GM18858 (cell line): Measurements from ENCODE around the gene METTL16.

Experiments
- ATAC-seq: cut with Tn5 transposase; IDR thresholded peaks from one replicate; pipeline ENCODE4 v1.9.1; 2021; ENCODE audit not compliant: unreplicated experiment

The METTL16 gene

DNA sequence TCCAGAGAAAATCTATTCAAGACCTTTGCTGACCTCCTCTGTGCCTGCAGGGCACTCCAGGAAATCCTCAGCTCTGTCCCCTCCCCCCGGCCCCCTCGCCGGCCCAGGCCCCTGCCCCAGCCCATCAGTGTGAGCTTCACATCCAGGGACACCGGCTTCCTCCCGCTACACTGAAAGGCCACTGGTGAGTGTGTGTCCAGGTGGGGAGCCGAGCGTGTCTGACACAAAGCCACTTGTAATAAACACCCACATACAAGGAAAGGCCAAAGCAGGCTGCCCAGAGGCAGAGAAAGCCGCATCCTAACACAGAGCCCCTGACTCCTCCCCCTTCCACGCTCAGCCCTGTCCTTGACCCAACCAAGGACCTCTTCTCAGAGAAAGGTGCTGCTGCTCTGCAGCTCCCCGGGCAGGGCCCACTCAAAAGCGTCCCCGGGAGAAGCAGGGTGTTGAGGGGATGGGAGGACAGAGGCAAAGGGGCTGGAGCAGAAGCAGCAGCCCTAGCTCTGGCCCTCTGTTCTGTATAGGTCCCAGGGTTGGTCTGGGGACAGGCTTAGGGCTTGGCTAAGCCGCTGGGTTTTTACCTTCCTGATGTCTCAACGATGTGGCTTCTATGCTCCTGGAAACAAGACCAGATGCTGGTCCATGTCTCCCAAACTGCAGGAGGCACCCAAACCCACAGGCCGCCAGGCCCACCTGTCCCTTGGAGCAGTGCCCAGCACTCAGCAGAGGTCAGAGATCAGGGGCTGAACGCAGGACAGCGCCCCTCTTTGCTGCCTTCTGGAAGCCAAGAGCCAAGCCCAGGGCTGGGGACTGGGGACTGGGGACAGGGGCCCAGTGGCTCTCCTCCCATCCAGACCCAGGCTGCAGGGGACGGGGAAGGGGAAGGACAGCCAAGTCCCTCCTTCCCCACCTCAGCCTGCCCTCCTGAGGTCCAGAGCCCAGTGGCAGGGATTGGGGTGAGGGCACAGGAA, 126.2 kb downstream of the METTL16 start:
- no peak for ATAC-seq

DNA sequence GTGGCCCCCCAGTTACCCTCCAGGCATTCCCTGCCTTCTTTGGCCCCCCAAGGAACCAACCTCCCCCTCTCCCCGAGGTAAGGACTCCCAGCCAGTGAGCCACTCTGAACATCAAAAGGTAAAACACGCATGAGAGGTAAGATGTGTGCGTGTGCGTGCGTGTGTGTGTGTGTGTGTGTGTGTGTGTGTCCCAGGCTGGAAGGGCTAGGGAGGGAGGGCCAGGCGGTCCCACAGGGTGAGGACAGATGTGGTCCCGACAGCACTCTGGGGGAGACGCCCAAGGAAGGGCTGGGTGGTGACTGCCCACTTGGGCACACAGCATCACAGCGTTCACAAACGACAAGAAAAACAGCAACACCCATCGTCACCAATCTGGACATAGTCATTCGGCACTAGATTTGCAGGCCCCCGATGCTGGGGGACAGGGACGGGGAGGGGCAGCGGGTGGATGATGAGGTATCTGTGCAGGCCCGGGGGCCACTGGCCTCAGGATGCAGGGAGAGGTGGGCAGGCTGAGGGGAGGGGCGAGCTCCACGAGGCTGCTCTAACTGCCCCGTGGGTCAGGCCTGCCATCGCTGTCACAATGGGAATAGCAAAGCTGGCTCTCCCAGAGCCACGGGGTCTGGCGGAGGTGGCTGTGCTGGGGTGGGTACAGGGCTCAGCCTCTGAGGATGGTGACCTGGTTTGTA, 127.1 kb downstream of the METTL16 start:
- no peak for ATAC-seq

DNA sequence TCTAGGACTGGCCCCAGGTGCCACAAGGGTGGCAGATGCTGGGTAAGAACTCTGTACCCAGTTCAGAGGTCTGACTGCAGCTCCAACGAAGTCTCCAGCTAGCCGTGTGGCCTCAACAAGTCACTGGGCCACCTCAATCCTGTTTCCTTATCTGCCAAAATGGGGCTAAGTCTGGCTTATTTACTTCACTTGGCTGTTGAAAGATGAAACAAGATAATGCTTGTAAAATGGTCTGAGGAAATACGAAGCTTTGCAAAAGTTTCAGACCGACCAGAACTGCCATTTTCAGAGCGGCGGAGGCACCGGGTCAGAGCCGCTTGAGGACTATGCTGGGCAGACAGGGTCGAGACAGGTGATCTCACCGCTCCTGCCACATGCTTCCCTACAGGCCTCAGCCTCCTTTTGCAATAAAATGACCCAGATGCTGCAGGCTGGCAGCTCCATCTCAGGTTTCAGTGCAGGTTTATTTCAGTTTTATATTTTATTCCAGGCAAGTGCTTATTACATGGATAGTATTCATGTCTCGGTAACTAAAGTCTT, 128.0 kb downstream of the METTL16 start:
- ATAC-seq, result no peak

DNA sequence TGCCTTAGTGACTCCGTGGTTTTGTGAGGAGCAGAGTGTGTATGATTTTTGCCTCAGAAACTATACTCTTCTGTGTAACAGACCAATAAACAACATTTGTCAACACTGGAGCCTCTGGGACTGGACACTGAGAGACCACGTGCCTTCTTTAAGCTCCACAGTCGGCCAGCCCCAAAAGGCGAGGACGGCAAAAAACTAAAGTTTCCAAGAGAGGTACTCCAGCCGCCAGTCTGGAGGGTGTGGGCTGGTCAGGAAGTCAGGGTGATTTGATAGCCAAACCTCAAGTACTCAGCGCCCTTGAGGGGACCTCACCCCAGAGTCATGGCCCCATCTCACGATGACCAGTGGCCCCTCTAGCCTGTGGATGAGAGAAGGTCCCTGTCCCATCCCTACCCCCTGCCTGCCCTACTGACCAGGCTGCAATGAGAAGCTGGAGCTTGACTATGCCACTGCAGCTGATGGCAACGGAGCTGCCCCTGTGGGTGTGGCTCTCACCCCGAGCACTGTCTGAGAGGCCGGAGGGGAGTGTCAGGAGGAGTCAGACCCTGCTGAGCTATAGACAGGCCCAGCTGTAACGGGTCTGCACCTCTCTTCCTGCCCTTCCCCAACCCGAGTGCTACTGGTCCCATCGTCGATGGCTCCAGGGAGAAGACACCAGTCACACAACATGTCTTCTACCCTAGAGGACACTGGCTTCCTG, 130.6 kb downstream of the METTL16 start:
- no peak for ATAC-seq

DNA sequence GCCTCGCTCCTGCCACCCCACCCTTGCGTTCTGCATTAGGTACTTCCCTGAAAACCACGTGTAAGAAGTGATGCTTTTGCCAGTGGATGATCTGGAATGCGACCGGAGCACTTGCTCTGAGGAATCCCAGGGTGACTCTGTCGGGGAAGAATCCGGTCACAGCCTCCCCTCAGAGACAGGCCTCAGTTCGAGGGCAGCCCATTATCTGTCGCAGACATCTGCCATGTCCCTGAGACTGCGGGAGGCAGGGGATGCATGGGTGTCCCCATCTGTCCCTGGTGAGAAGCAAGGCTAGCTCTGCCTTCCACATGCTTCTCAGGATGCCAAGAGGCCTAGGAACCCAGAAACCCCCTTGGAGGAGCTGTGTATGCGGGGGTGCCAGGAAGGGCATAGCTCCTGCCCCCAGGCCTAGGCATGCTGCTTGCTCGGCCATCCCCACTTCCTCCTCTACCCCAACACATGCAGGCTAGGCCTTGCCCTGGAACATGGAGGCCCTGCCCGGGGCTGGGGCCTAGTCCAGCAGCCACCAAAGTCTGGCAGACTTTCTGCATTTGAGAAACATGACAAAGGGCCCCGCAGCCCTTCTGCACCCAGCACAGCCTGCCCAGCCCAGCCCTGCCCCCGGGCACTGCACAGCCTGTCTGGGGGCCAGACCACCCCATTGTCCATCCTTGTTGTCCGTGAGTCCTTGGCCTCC, 131.3 kb downstream of the METTL16 start:
- ATAC-seq, result no peak

DNA sequence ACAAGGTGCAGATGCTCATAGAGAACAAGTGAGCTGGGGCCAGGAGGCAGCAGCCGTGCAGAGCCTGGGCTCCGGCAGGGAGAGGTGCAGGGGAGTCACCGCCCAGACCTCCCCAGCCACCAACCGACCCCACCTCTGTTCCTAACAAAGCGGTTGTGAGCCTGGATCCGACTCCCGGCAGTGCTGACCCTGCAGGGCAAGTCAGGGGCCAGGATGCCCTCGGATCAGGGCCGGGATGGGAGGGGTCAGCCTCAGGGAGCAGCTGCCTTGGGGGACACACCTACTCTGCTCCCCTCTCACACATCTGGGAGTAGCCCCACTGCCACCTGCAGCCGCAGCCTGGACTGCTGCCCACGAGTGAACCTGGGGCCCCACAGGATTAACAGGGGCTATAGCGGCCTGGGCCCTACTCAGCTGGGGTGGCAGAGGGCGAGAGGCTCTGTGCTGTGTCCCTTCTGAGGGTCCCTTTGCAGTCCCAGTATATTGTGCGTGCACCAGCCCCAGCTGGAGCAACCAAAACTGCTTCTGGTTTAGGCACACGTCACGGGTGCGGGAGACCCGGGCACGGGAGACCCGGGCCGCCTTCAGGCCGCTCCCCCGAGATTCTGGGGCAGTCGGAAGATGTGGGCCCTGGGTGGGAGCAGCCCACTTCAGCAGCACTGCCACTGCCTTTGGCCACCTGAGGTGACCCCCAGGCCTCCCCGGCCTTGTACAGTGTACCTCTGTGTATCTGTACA, 132.0 kb downstream of the METTL16 start:
- no peak for ATAC-seq

DNA sequence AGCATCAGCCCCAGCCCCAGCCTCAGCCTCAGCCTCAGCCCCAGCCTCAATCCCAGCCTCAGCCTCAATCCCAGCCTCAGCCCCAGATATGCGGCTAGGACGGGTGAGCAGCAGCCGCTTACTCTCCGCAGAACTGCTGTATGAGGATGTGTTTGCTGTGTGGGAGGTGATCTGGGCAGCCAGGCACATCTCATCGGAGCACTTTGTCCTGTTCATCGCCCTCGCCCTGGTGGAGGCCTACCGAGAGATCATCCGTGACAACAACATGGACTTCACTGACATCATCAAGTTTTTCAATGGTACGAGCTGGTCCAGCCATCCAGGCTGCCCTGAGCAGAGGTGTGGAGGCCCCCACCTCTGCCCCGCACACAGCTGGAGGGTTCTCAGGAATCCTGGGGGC, 132.8 kb downstream of the METTL16 start:
- no peak for ATAC-seq

DNA sequence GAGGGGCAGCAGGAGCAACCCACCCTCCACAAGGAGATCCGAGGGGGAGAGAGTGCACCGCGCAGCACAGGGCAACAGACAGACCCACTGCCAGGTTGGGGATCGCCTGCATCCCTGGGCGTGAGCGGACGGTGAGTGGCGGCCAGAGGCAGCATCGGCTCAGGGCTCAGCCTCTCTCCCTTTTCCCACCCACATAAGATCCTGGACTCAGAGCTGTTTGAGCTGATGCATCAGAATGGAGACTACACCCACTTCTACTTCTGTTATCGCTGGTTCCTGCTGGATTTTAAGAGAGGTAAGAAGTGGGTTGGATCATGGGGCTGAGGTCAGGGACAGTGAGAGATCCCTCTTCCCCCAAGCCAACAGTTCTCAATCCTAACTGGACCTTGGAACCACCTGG, 134.0 kb downstream of the METTL16 start:
- no peak for ATAC-seq

DNA sequence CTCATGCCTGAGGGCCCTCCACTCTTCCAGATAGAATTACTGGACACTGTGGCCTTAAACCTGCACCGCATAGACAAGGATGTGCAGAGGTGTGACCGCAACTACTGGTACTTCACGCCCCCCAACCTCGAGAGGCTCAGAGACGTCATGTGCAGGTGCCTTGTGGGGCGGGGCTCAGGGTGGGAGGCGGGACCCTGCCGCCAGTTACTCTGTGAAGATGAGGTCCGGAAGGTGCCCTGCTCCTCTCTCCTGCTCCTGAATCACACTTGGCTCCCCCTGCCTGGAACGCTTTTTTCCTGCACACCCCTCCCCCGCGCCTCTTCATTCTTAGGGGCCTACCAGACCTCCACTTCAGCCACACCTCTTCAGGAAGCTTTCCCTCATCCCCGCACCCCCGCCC, 135.6 kb downstream of the METTL16 start:
- no peak for ATAC-seq

DNA sequence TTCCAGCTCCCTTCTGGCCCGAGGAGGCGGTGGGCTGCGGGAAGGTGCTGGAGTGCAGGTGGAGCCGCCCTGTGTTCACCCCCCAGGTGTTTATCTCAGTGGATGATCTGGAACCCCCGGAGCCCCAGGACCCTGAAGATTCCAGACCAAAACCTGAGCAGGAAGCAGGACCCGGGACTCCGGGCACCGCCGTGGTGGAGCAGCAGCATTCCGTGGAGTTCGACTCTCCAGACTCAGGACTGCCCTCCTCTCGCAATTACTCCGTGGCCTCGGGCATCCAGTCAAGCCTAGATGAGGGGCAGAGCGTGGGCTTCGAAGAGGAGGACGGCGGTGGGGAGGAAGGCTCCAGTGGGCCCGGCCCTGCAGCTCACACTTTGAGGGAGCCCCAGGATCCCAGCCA, 136.3 kb downstream of the METTL16 start:
- ATAC-seq, result no peak

DNA sequence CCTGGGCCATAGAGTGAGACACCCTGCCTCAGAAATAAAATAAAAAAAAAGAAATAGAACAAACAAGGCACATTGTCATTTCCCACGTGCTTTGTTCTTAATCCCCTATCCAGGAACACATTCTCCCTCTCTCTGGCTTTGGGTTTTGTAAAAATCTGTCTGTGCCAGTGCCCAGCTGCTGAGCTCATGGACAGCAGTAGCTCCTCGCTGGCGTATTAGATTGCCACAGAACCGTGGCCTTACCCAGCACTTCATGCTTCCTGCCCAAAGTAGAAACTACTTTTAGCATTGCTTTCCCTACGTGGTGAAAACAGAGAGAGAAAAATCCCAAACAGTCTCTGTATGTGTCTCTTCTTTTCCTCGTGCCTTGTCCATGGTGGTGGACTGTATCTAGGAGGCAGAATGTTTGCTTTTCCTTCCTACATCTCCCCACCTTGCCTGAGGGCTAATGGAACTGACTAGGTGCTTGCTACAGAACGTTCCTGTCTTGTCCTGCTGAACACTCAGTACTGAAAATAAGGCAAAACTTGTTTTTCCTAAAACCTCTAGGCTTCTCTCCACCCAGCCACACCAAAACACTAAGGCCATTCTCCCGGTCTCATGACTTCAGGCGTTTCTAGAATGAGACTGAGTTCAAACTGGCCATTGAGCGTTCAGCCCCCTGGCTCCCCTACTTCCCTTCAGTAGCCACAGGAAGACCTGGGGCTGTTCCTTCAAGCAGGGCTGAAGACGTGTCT, 137.0 kb downstream of the METTL16 start:
- ATAC-seq, result no peak

DNA sequence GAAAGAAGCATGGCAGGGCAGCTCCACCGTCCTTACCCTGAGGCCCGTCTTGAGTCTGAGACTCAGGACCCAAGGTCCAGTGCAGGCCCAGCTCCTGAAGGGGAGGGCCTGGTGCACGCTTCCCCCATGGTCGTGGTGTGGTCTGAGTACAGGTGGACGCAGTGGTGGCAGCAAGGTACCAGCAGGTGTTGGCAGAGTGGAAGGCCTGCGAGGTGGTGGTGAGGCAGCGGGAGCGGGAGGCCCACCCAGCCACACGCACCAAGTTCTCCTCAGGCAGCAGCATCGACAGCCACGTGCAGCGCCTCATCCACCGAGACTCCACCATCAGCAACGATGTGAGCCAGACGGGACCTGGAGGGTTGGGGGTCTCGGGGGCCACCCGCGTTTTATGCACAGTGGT, 138.5 kb downstream of the METTL16 start:
- no peak for ATAC-seq

DNA sequence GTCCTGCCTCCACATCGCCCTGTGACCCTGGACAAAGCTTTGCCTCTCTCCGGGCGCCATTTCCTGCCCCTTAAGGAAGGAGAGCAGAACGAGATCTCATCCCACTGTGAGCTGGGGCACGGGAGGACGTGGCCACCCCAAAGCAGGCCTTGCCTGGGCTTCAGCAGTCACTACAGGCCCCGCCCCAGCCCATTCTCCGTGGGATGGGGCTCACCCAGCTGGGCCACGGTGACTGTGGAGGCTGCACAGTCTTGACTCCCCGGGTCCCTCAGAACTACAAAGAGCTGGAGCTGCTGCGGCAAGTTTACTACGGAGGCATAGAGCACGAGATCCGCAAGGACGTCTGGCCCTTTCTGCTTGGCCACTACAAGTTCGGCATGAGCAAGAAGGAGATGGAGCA, 139.0 kb downstream of the METTL16 start:
- no peak for ATAC-seq

DNA sequence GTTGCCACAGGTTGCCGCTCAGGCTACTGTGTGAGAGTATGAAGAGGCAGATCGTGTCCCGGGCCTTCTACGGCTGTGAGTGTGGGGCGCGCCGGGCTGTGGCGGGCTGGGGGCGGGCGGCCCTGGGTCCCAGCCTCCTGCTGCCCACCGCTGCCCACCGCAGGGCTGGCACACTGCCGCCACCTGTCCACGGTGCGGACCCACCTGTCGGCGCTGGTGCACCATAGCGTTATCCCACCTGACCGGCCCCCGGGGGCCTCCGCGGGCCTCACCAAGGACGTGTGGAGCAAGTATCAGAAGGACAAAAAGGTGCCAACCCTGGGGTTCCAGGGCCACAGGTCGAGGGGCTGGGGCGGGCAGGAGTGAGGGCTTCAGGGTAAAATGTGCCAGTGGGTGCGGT, 139.5 kb downstream of the METTL16 start:
- ATAC-seq, result no peak

DNA sequence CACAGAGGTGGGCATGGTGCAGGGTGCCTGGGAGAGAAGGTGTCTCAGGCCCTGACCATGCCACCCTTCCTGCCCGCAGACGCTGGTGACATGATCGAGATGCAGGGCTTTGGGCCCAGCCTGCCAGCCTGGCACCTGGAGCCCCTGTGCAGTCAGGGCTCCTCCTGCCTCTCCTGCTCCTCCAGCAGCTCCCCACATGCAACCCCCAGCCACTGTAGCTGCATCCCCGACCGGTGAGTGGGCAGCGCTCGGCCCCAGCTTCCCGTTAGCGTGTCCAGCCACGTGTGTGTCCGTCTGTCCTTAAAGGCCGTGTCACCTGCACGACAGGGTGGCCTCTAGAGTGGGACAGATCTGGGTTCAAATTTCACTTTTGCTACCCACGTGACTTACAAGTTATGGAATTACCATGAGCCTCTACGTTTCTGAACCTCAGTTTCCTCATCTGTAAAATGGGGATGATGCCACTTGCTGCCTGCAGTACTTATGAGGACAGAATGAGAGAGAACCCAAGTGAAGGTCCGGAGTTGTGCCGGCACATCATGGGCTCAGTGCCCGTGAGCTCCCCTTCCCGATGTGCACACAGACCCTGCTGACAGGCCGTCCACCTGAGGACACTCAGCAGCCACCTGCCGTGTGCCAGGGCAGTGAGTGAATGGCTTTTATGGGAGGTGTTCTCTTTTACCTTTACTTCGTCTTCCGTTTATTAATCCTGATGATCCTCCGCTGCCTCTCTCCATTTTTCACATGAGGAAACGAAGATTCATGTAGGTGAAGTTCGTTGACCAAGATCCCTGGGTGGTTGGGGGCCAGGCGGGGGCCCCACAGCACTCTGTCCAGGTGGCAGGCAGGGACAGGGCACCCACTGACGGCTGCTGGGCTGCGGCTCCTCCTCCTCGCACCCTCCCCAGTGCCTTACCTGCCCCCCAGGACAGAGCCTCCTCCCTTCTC, 140.2 kb downstream of the METTL16 start:
- ATAC-seq, result no peak

DNA sequence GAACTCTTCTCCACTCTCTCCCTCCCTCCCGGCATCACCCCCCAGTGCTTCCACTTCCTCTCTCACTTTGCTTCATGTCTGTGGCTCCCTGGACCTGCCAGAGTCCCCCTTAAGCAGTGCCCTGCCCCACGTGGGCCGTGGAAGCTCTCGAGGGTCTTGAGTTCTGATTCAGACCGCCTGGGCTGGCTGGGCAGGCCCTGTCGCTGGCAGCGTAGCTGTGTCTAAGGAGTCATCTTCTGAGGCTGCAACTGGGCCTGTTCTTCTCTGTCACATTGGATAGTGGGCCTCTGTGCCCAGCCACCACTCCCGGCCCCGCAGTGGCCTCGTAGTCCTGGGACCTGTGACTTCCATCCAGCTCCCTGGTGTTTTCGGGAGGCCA, 141.5 kb downstream of the METTL16 start:
- no peak for ATAC-seq

DNA sequence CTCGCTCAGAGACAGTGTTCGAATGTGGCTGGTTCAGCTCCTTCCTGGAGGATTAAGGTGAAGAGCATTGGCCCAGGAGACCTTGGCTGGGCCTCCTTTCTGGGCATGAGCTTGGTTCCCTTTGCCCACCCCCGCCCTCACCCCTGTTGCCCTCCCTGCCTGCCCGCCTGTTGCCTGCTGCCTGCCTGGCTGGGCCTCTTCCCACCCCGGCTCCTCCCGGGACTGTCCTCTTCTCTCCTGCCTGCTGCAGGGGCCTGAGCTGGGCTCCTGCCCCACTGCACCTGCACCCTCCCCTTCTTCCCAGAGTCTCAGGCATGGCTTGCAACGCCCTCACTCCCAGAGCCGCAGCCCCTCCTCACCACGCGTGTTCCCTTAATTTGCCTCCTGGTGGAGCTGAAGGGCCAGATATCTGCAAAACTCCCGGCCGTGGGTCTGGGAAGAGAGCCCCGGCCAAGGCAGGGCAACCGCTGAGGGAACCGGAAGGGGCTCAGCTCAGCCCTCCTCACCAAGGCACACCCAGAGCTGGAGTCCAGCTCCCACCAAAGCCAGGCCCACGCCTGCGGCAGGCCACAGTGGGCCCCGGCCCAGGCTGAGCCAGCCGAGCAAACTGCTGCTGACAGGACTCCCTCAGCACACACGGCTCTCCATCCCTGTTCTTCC, 142.0 kb downstream of the METTL16 start:
- ATAC-seq, result no peak

DNA sequence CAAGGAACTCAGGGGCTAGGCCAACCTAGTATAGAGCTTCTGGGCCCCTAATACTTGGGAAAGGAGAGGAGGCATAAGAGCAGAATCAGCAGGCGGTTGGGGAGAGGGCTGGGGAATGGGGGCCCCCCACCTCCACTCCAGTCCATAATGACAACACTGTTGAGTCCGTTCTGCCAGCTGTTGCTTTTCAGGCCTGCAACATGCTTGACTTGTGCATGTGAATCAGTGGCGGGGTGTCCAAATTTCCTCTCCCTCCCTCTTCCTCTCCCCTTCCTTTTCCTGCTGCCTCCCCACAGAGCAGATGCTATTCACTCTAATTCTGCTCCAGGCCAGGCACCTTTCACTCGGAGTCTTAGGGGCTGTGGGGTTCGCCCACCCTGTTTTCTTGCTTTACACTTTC, 142.6 kb downstream of the METTL16 start:
- no peak for ATAC-seq
